Sigmoid colon (tissue), 4 donors: Measurements from ENCODE around the gene MGRN1.

Experiments used
- POLR2A ChIP-seq, 2 donors: fragments of 450-650 bp; IDR thresholded peaks; one replicate each; pipeline ENCODE4 v1.6.1; 2016; ENCODE audit warnings: antibody characterized with exemption in 2 of 2, mild to moderate bottlenecking in 2 of 2, moderate library complexity in 2 of 2
- POLR2AphosphoS5 ChIP-seq, 4 donors: sonication (generic); formaldehyde crosslinking; IDR thresholded peaks; one replicate each; pipeline ENCODE4 v1.6.1; 2017; ENCODE audit warnings: antibody characterized with exemption in 4 of 4
- TF ChIP-seq, protein P1 (sequence below), 4 experiments: fragments of 450-650 bp in 3 of 4; fragments of 200-600 bp in 1 of 4; IDR thresholded peaks; one replicate each; pipeline ENCODE4 v1.5.1; 2016 to 2019; ENCODE audit warnings: antibody characterized with exemption in 4 of 4, mild to moderate bottlenecking in 3 of 4, moderate library complexity in 2 of 4

DNA sequence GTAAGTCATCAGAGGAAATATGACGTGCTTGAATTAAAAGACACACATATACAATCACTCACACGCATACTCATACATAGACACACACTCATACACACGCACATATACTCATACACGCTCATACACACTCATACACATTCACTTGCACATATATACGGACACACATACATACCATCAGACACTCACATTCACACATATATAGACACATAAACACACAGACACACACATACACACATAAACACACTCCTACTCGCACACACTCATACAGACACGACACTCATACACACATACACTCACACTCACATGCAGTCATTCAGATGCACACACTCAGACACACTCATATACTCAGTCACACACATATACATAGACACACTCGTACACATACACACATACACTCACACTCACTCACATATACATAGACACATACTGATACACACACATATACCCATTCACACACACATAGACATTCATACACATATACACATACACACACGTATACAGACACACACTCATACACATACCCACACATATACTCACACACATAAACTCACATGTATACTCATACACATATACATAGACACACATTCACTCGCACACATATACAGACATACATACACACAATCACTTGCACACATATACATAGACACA, 43.8 kb downstream of the MGRN1 start:
- TF ChIP-seq, protein P1, sequence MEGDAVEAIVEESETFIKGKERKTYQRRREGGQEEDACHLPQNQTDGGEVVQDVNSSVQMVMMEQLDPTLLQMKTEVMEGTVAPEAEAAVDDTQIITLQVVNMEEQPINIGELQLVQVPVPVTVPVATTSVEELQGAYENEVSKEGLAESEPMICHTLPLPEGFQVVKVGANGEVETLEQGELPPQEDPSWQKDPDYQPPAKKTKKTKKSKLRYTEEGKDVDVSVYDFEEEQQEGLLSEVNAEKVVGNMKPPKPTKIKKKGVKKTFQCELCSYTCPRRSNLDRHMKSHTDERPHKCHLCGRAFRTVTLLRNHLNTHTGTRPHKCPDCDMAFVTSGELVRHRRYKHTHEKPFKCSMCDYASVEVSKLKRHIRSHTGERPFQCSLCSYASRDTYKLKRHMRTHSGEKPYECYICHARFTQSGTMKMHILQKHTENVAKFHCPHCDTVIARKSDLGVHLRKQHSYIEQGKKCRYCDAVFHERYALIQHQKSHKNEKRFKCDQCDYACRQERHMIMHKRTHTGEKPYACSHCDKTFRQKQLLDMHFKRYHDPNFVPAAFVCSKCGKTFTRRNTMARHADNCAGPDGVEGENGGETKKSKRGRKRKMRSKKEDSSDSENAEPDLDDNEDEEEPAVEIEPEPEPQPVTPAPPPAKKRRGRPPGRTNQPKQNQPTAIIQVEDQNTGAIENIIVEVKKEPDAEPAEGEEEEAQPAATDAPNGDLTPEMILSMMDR (IDR thresholded peaks at IDR 0.05): no peak
- TF ChIP-seq POLR2A (IDR thresholded peaks at IDR 0.05) (no peak), POLR2AphosphoS5 (IDR thresholded peaks at IDR 0.05) (no peak)
